NCI-H226 (cell line): ENCODE measurements around the gene CC2D1B.

ENCODE experiments used
- DNase-seq: peaks from one replicate; pipeline ENCODE4 v3.0.0-alpha.2; 2015

The CC2D1B gene

DNA sequence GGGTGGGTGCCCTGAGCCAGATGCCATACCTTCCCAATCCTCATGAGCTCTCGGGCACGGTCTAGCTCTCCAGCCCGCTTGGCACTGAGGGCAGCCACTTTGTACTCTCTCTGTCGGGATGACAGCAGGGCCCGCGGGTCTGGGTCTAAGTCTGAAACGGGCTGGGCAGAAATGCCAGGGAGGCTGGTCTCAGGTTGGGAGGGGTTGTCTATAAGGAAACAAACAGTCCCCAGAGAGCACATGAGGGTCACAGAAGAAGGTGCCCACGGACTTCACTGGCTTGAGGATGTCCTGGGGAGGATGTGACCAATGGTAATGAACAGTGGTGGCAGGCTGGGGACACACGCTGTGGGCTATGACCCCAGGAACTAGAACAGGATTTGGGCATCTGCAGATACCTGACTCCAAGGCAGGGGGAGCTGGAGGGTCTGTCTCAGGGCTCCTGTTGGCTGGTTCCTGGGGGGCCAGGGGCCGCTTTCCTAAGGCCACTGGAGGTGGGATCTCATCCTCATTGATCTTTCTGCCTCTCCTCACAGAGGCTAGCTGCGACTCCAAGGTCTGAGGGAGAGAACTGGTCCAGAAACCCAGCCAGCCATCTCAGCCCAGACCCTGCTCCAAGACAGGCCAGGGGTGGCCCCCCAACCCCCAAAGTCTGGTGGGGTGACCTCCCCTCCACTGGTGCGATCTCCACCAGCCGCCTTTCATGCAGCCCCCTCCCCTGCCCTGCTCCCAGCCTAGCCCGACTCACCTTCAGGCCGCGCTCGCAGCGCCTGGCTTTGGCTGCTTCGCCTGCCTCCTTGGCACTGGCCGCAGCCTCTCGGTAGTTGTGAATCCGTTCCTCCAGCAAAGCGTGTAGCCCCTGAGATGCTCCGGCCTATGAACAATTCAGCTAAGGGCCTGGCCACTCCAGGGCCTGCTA lies 6.1 kb downstream of the CC2D1B start:
- no peak for DNase-seq

DNA sequence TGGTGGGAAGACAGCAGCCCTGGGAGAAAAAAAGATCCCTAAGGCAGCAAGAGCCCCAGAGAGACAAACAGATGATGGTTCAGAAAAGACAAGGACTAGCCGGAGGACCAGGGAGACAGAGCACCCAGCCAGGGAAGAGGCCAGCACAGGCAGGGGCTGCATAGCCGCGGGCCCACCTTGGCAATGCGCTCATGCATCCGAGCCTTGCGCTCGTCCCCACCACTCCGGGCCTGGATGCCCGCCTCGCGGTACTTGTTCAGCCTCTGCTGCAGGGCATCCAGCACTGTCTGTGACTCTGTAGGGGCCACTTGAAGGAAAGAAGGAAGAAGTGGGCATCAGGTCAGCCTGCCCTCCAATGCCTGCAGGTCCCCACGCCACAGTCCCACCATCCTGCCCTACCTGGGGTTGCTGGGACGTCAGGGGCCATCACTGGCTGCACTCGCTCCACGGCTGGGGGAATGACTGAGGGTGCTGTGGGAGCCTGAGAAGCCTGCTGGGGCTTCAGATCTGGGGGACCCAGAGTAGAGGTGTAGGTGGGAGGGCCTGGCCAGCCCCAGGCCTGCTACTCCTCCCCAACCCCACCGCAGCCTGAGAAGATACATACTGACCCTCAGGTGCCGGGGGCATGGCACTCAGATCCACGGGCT lies 7.0 kb downstream of the CC2D1B start:
- no peak for DNase-seq

GRCh38 chr1:52357397-52357796 lies 8.6 kb downstream of the CC2D1B start:
- DNase-seq: no peak

DNA sequence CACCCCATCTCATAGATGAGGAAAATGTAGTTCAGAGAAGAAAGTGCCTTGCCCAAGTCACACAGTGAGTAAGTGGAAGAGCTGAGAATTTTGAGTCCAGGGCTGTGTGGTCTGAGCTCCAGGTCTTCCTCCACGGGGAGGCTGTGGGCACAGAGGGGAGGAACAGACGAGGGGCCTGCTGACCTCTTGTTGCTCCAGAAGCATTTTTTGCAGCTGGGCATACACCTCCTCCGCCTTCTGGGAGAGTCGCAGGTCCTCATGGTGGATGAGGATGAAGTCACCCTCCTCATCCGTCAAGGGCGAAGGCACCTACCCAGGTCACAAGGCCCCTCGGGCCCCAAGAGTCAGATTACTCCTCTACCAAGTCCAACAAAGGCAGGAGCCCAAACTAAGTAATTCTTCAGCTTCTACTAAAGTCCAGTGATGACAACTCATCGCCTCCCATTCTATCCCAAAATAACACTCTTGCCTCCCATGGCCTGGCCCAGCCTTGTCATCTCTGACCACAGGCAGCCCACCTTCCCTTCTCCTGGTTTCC lies 9.1 kb downstream of the CC2D1B start:
- no peak for DNase-seq

- no peak for DNase-seq
Measured at GRCh38 chr1:52355847-52356505, 10.0 kb downstream of the CC2D1B start.

DNA sequence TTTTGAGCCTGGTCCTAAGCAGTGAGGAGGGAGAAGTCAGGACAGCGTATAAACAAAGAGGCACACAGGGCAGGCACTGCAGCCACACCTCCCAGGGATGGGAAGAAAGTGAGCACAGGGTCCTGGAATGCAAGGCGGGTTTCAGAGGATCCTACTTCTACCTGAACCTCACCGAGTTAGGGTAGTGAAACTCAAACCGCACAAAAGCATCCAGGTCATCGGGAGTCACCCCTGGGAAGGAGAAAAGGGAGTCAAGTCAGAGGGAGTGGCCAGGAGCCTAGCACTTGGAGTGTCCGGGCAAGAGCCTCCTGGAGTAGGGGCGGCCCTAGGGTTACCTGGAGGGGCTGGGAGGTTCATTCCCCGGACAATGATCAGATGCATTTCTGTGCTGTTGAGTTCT lies 10.6 kb downstream of the CC2D1B start:
- DNase-seq: no peak

GRCh38 chr1:52352690-52353089 lies 13.3 kb downstream of the CC2D1B start:
- DNase-seq: no peak

DNA sequence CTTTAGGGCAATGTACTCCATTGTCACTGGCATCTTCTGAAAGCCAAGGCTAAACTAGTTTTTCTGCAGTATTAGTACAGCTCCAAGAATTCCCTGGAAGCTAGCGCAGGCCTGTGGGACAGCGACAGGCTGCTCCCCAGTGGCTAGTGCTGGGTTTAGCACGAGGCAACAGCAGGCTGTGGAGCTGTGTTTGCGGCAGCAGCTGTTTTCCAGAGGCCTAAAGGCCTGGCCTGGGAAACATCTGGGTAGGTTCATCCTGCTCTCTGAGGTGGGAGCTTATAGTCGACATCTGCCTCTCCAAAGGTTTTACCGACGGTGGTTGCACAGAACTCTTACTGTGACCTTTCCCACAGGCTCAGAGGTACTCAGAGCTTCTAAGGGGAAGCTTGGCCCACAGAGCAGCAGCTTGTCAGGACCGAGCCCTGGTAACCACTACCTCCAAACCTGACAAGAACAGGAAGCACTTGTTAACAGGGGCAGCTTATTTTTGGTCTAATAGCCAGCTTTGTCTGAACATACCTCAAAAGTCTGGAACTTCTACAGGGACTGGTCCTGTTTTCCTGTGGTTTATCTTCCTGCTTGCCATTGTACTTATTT lies 17.2 kb downstream of the CC2D1B start:
- DNase-seq: no peak

DNA sequence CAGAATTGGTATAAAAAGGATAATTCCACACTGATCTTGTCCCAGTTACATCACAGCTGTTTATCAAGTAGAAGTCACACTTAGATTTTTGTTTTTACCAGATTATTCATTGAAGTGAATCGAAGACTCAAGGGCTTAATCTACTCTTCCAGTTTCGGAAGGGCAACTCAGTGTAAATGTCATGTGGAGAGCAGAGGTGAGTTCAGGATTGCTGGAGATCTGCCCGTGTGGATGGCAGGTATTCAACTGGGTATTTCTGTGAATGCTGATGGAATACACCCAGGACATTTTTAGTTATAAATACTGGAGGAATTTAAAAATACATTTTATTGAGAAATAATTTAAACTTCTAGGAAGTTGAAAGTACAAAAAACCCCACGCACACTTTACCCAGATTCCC lies 19.4 kb downstream of the CC2D1B start:
- DNase-seq: no peak

GRCh38 chr1:52345252-52345651 lies 20.8 kb downstream of the CC2D1B start:
- DNase-seq: no peak

DNA sequence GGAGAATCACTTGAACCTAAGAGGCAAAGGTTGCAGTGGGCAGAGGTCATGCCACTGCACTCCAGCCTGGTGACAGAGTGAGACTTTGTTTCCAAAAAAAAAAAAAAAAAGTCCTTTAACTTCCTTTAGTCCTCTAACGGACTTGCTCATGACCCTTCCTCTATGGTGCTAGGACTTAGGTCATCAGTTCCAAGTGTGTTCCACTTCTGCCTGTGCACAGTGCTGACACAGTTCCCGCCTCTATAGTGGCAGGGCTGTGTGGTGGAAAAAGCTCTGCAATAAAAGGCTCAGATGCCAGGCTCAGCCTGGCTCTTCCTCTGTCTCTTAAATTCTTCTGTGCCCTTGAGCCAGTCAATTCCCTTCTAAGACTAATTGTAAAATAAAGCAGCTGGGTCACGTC lies 22.0 kb downstream of the CC2D1B start:
- DNase-seq: no peak

DNA sequence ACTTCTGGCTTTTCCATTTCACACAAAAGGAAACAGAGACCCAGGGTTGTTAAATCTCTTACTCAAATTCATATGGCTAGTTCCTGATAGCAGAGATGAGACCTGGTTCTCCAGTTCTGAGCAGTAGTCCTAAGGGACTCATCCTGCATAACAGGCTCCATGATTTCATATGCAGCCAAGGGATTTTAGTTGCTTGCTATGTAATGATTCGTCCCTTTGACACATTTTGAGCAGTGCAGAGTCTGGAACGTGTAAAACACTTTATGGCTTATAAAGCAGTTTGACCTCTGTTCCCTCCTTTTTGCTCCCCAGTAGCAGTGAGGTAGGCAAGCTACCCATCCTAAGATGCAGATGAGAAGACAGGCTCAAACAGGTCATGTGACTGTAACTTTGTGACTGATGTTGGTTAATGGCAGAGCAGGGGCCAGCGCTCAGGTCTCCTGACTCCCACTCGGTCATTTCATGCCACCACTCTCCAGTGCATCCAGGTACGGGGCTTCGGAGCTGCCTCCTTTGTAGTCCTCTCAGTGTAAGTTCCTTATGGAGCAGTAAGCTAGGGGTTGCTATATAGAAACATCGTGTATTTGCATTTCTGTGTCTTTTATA lies 24.2 kb downstream of the CC2D1B start:
- DNase-seq: no peak

GRCh38 chr1:52337439-52337838 lies 28.6 kb downstream of the CC2D1B start:
- DNase-seq: no peak

DNA sequence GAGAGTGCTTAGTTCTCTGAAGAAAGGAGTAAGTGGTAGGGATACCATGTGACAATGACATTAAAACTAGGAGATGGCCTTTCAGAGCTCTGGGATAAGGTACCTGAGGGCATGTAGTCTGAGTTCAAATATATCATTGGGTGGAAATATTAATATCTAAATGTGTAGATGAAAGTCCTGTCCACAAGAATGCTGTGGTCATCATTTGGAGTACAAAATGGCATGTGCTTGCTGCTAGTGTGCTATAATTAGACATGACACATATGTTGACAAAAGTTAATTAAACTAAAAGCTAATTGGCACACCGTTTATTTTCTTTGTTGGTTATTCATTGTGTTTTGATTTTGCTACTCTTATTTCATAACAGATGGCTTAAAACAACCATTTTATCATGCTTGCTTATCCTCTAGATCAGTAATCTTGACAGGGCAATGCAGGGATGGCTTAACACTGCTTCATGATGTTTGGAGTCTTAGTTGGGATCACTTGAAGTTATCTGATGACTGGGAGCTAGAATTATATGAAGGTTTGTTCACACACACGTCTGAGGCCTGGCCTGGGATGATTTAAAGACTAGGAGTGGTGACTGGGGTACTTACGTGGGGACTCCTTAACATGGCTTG lies 31.0 kb downstream of the CC2D1B start:
- DNase-seq: no peak

DNA sequence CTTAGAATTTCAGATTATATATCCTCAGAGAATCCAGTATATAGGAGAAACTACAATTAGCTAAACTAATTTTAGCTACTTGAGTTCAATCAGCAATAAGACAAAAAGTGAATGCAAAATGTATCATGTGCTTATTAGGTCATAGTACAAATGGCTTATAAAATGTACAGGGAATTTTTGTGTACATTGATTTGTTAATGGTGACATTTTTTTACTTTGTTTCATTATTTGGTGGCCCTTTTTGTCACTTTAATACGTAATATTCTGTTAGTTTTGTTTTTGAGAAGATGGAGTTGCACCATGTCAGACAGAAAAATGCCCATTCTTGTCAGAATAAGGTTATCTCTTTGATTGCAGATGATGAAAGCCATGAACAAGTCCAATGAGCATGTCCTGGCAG lies 33.6 kb downstream of the CC2D1B start:
- no peak for DNase-seq

GRCh38 chr1:52328615-52329014 lies 37.4 kb downstream of the CC2D1B start:
- DNase-seq: no peak

DNA sequence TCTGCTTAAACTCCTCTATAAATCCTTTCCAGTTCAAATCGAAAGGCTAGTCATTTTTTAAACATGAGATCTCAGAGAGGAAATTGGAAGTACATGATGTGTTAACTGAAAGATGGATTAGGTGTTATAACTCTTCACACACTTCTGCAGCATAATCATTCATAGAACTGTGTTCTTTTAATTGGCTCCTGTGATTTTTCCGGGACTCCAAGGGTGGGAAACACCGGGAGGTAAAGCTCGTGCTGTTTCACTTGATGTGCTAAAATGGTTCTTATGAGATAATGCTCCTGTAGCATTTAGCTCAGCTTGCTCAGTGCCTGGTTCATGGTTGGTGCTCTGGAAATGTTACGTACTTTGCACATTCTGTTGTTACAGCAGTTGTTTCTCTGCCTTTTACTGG lies 40.2 kb downstream of the CC2D1B start:
- no peak for DNase-seq

DNA sequence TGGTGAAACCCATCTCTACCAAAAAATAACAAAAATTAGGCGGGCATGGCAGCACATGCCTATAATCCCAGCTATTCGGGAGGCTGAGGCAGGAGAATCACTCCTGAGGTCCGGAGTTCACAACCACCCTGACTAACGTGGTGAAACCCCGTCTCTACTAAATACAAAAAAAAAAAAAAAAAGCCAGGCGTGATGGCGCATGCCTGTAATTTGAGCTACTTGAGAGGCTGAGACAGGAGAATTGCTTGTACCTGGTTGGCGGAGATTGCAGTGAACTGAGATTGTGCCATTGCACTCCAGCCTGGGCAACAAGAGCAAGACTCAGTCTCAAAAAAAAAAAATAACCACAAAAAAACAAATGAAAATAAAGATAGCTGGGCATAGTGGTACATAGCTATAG lies 42.3 kb downstream of the CC2D1B start:
- DNase-seq: no peak

DNA sequence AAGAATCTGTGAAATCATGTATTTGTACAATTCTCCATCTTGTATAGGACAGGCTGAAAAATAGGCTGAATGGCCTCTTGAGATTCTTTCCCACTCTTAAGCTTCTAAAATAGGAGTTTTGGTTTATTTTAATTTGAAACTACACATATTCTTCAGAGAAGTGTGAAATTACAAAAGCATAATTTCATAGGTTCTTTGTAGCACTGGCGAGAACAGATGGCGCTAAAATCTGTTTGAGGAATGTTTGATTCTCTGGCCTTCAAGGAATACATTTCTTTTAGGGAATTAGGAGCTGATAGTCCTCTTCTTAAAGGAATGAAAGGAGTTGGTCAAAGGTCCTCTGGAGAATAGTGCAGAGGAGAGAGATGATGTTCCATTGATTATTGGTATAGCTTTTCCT lies 44.9 kb downstream of the CC2D1B start:
- no peak for DNase-seq

DNA sequence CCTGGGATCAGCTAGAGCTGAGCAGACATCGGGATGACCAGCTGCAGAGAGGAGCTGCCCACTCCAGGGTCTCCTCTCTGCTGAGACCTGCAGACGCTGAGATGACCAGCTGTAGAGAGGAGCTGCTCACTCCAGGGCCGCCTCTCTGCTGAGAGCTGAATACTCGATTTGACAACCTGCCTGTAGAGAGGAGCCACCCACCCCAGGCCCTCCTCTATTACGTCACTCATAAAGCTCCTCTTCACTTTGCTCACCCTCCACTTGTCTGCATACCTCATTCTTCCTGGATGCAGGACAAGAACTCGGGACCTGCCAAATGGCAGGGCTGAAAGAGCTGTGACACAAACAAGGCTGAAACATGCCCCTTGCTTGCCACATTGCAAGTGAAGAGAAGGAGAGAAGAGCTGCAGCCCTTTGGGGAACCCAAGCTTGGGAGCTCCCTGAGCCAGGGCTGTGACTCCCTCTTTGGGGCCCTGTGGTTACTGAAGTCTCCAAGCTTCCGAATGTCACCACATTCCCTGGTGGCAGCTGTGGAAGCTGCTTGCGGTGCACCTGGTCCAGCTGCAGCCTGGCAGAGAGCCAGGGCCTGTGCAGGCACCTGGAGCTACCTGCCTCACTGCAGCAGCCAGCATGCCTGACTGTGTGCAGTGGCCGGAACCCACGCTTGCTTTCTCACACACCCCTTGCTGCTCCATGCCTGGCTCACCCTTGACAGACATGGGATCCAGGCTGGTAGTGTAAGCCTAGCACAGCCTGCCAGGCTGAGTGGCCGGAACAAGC lies 59.6 kb downstream of the CC2D1B start:
- DNase-seq: no peak

DNA sequence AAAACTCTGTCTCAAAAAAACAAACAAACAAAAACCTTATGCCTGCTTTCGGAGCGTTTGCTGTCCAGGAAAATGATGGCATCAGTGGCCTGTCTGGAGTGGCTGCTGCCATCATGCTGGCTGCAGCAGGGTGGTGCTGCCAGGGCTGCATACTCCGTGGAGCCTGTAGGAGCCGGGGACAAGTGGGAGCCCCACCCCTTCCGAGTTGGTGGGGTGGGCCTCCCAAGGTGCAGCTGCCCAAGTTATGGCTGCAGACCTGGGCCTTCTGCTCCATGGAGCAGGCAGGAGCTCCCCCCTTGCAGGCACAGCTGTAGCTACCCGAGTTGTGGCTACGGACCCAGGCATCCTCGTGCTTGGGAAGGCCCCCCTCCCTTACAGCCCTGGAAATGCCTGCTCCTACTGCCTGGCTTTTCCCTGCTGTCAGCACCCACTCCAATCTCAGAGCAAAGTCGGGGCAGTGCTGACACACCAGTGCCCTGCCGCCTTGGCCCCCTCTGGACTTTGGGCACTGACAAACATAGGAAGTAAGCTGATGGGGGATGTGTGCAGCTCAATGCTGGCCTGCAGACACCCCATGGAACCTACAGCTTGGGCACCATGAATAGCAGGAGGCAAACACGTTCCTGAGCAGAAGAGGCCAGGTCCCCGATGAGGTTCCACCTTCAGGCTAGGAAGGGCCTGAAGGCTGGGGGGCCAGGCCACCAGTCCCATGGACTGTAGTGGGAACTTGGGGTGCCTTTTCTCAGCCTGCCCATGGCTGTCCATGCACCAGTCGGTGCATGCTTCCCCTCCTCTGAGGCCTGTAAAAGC lies 60.4 kb downstream of the CC2D1B start:
- no peak for DNase-seq
